A549 (cell line): ENCODE results near the gene OBP2A.

Experiments
- CBX2 ChIP-seq: fragments of 200-600 bp; sonication (generic); IDR thresholded peaks from 2 replicates; pipeline ENCODE4 v1.6.1; 2016; ENCODE audit warnings: low read depth, mild to moderate bottlenecking, borderline replicate concordance
- CEBPB ChIP-seq, 2 experiments: fragments of >200 bp in 1 of 2; sonication (Bioruptor Twin) in 1 of 2; formaldehyde crosslinking in 1 of 2; IDR thresholded peaks; 2 replicates each; pipeline ENCODE4 v1.6.1; 2012 to 2016
- CTCF ChIP-seq: fragments of >200 bp; sonication (Bioruptor Twin); formaldehyde crosslinking; IDR thresholded peaks from 3 replicates; pipeline ENCODE4 v1.5.1; 2016
- JUNB ChIP-seq: fragments of >200 bp; sonication (Bioruptor Twin); formaldehyde crosslinking; IDR thresholded peaks from 2 replicates; pipeline ENCODE4 v1.6.1; 2016
- POLR2A ChIP-seq: IDR thresholded peaks from 2 replicates; pipeline ENCODE4 v1.6.1; 2012; ENCODE audit warnings: mild to moderate bottlenecking, low read length
- USF2 ChIP-seq: fragments of 450-650 bp; IDR thresholded peaks from 2 replicates; pipeline ENCODE4 v1.6.1; 2014; ENCODE audit warnings: antibody characterized with exemption

DNA sequence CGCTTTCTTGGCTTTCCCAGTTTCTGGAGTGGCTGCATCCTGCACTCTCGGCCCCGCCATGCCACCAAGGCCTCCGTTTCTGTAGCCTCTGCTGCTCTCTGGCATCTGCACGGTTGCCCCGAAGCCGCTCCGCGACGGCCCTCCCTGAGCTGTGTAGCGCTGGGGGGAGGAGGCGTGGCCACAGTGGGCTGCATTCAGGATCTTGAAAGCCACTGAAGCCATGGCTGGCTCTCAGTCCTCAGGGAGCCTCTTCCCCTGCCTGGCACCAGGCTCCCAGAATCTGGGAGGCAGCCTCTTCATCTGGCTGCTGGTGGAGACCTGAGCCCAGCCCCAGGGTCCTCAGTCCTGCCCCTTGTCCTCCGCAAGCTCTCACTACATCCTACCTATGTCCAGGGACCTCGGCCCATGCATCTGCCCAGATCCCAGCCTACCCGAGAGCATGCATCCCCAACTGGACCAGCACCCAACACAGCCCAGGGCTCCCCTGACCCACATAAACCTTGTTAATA lies 40.7 kb downstream of the OBP2A start:
- TF ChIP-seq USF2 (no peak), POLR2A (no peak), CTCF (no peak), JUNB (no peak), CEBPB (IDR thresholded peaks at IDR 0.05) (no peak), CBX2 (no peak)
